OCI-LY1 (cell line): ENCODE results near the gene RASA3.

ENCODE experiments used
- CTCF ChIP-seq: fragments of 200-600 bp; sonication (generic), shearing (Covaris generic); IDR thresholded peaks from 2 replicates; pipeline ENCODE4 v1.5.1; 2017; ENCODE audit warnings: mild to moderate bottlenecking, antibody characterized with exemption, low read length, moderate library complexity, mixed read lengths
- EZH2 ChIP-seq: fragments of 200-600 bp; sonication (generic), shearing (Covaris generic); IDR thresholded peaks from 2 replicates; pipeline ENCODE4 v1.8.0; 2017; ENCODE audit warnings: borderline replicate concordance, mixed run types, mild to moderate bottlenecking, antibody characterized with exemption, low read length, moderate library complexity, mixed read lengths

- TF ChIP-seq CTCF (no peak), EZH2 (no peak)
These were observed 36.4 kb downstream of the RASA3 start for GRCh38 chr13:114096031-114096485.
